ENCODE measurements around the gene ARHGAP1. TPM values are rescaled to one million over a fixed set of nuclear protein-coding genes. Genes with fewer than 3 reads are reported as not detected.

ARHGAP1 gene
- total RNA-seq, 4 donors from 2014 or later: 30.8 to 57.9 (median 47.7) TPM

GRCh38 chr11:46641639-46642038 is 58.8 kb downstream of the ARHGAP1 start:
- Histone ChIP-seq H3K9me3 (no peaks in the 10 kb centered on the region), H3K27me3 (no peaks in the 10 kb centered on the region), H3K36me3 (peaks cover 12 to 20% of the 10 kb centered on the region in 2 donors), H3K4me3 (replicated peaks in 1 of 3) (no peak overlapping the region), H3K27ac (no peak overlapping the region), H3K4me1 (no peaks in the 10 kb centered on the region)
- intact Hi-C loops (cut with DNase I): no loop called here
- DNase-seq: no peak
- TF ChIP-seq POLR2A (IDR thresholded peaks at IDR 0.05) (no peak), CTCF (IDR thresholded peaks at IDR 0.05) (no peak)
- WGBS, 2 donors: 86 to 93% methylated on average over 3 of the region's 3 CpGs

GRCh38 chr11:46640036-46640788 is 60.2 kb downstream of the ARHGAP1 start:
- 94 to 96% methylated on average over 6 of the region's 6 CpGs for WGBS, 2 donors
- Histone ChIP-seq H3K4me3 (replicated peaks in 1 of 3) (no peak overlapping the region), H3K9me3 (no peaks in the 10 kb centered on the region), H3K27ac (no peak overlapping the region), H3K27me3 (no peaks in the 10 kb centered on the region), H3K36me3 (peaks cover 0 to 8% of the 10 kb centered on the region in 2 donors), H3K4me1 (no peaks in the 10 kb centered on the region)
- TF ChIP-seq CTCF (IDR thresholded peaks at IDR 0.05) (no peak), POLR2A (IDR thresholded peaks at IDR 0.05) (no peak)
- intact Hi-C loops (cut with DNase I): no loop called here
- no peak for DNase-seq

GRCh38 chr11:46639197-46639839 is 61.1 kb downstream of the ARHGAP1 start:
- Histone ChIP-seq H3K4me3 (replicated peaks in 1 of 3) (no peak overlapping the region), H3K27me3 (no peaks in the 10 kb centered on the region), H3K36me3 (no peaks in the 10 kb centered on the region), H3K9me3 (no peaks in the 10 kb centered on the region), H3K27ac (no peak overlapping the region), H3K4me1 (no peaks in the 10 kb centered on the region)
- DNase-seq: no peak
- TF ChIP-seq CTCF (IDR thresholded peaks at IDR 0.05) (no peak), POLR2A (IDR thresholded peaks at IDR 0.05) (no peak)
- 97% methylated on average over 7 of the region's 7 CpGs for WGBS, 2 donors
- intact Hi-C loops (cut with DNase I): no loop called here

GRCh38 chr11:46637546-46637945 is 62.9 kb downstream of the ARHGAP1 start:
- TF ChIP-seq CTCF (IDR thresholded peaks at IDR 0.05): no peak
- TF ChIP-seq POLR2A (IDR thresholded peaks at IDR 0.05): no peak
- intact Hi-C loops (cut with DNase I): no loop called here
- no peak for DNase-seq
- Histone ChIP-seq H3K27me3 (no peaks in the 10 kb centered on the region), H3K9me3 (no peaks in the 10 kb centered on the region), H3K36me3 (no peaks in the 10 kb centered on the region), H3K27ac (no peak overlapping the region), H3K4me3 (replicated peaks in 1 of 3) (no peak overlapping the region), H3K4me1 (no peaks in the 10 kb centered on the region)
- 96 to 97% methylated on average over 5 of the region's 5 CpGs for WGBS, 2 donors

- Histone ChIP-seq H3K4me1 (no peaks in the 10 kb centered on the region), H3K9me3 (no peaks in the 10 kb centered on the region), H3K27me3 (no peaks in the 10 kb centered on the region), H3K27ac (no peak overlapping the region), H3K36me3 (peaks cover 0 to 11% of the 10 kb centered on the region in 2 donors), H3K4me3 (replicated peaks in 1 of 3) (no peak overlapping the region)
- WGBS, 2 donors: 91 to 93% methylated on average over 5 of the region's 5 CpGs
- intact Hi-C loops (cut with DNase I): no loop called here
- TF ChIP-seq CTCF (IDR thresholded peaks at IDR 0.05) (no peak), POLR2A (IDR thresholded peaks at IDR 0.05) (no peak)
- DNase-seq: no peak
Observed at GRCh38 chr11:46635557-46636139, 64.8 kb downstream of the ARHGAP1 start.

Measured in thyroid gland (tissue), 4 donors.